Uterus (tissue), 4 donors: ENCODE data around the gene MIS18BP1. TPM values are rescaled to one million over a fixed set of nuclear protein-coding genes. Genes with fewer than 3 reads are reported as not detected.

Experiments
- DNase-seq, 2 donors: peaks; one replicate each; pipeline ENCODE4 v3.0.0-alpha.2; 2019 to 2020
- H3K27ac ChIP-seq, 2 donors: fragments of 200-600 bp; sonication (generic); 1 replicate in 1 of 2; 2 replicates in 1 of 2; pipeline ENCODE4 v1.5.1; 2016 to 2018
- H3K27me3 ChIP-seq, 2 donors: fragments of 200-600 bp; sonication (generic); one replicate each; pipeline ENCODE4 v1.5.1; 2018 to 2019; ENCODE audit warnings: control low read depth in 1 of 2
- H3K36me3 ChIP-seq, 2 donors: fragments of 200-600 bp; sonication (generic); one replicate each; pipeline ENCODE4 v1.5.1; 2019; ENCODE audit warnings: control low read depth in 1 of 2
- H3K4me1 ChIP-seq, 2 donors: fragments of 200-600 bp; sonication (generic); one replicate each; pipeline ENCODE4 v1.5.1; 2018 to 2019; ENCODE audit warnings: control low read depth in 1 of 2
- H3K4me3 ChIP-seq, 2 donors: fragments of 200-600 bp; sonication (generic); 1 replicate in 1 of 2; 2 replicates in 1 of 2; pipeline ENCODE4 v1.5.1; 2018 to 2019; ENCODE audit warnings: mild to moderate bottlenecking in 1 of 2
- H3K9me3 ChIP-seq, 2 donors: fragments of 200-600 bp; sonication (generic); one replicate each; pipeline ENCODE4 v1.5.1; 2019; ENCODE audit warnings: control low read depth in 1 of 2
- CTCF ChIP-seq, 4 experiments: fragments of 200-600 bp in 2 of 4; fragments of 450-650 bp in 2 of 4; sonication (generic) in 2 of 4; IDR thresholded peaks; one replicate each; pipeline ENCODE4 v1.5.1; 2016 to 2019; ENCODE audit warnings: antibody characterized with exemption in 4 of 4, mild to moderate bottlenecking in 2 of 4, moderate library complexity in 1 of 4
- POLR2A ChIP-seq, 2 donors: fragments of 450-650 bp; IDR thresholded peaks; one replicate each; pipeline ENCODE4 v1.6.1; 2016; ENCODE audit warnings: antibody characterized with exemption in 2 of 2, mild to moderate bottlenecking in 1 of 2, moderate library complexity in 1 of 2
- intact Hi-C: fragments of 100-400 bp; cut with DNase I; formaldehyde crosslinking; loops from one replicate; pipeline ENCODE4 v1.15.1; 2023; ENCODE audit warnings: low total_unique reads
- total RNA-seq, 4 donors: library from RNA; depleted of rRNA in 3 of 4; stranded (reverse); fragments of >200 nt in 3 of 4; gene quantifications; one replicate each; pipeline versions ENCODE4 v1.1.0 to v1.2.4, GENCODE V29; 2014 to 2023
- donor health status: DM: yes; HTN: yes; CAD: no.

Gene MIS18BP1
- total RNA-seq, 4 donors from 2014 or later: 8.7 to 73.7 (median 25.8) TPM

GRCh38 chr14:45246691-45247090 is 6.3 kb downstream of the MIS18BP1 start:
- H3K9me3 ChIP-seq: no peaks in the 10 kb centered on the region
- intact Hi-C loops: no loop called here
- DNase-seq: no peak

GRCh38 chr14:45246151-45246550 is 6.9 kb downstream of the MIS18BP1 start:
- Histone ChIP-seq H3K4me3 (no peak overlapping the region), H3K27ac (no peak overlapping the region), H3K27me3 (no peaks in the 10 kb centered on the region), H3K4me1 (no peaks in the 10 kb centered on the region), H3K36me3 (no peaks in the 10 kb centered on the region), H3K9me3 (no peaks in the 10 kb centered on the region)
- TF ChIP-seq POLR2A (IDR thresholded peaks at IDR 0.05) (no peak), CTCF (IDR thresholded peaks at IDR 0.05) (no peak)
- intact Hi-C loops: no loop called here
- no peak for DNase-seq

More at GRCh38 chr14:45246691-45247090, 6.3 kb downstream of the MIS18BP1 start:
- H3K36me3 ChIP-seq: no peaks in the 10 kb centered on the region
- no peaks in the 10 kb centered on the region for H3K4me1 ChIP-seq
- H3K27ac ChIP-seq: no peak overlapping the region
- no peak overlapping the region for H3K4me3 ChIP-seq
- TF ChIP-seq CTCF (IDR thresholded peaks at IDR 0.05): no peak
- no peak for TF ChIP-seq POLR2A (IDR thresholded peaks at IDR 0.05)
- H3K27me3 ChIP-seq: no peaks in the 10 kb centered on the region

GRCh38 chr14:45242706-45243105 is 10.3 kb downstream of the MIS18BP1 start:
- DNase-seq: no peak
- intact Hi-C loops: no loop called here
- Histone ChIP-seq H3K9me3 (no peaks in the 10 kb centered on the region), H3K36me3 (no peaks in the 10 kb centered on the region), H3K4me3 (no peak overlapping the region), H3K4me1 (no peaks in the 10 kb centered on the region), H3K27ac (peak overlapping the region; percentile 25 to 64), H3K27me3 (no peaks in the 10 kb centered on the region)
- TF ChIP-seq POLR2A (IDR thresholded peaks at IDR 0.05) (no peak), CTCF (IDR thresholded peaks at IDR 0.05) (no peak)

GRCh38 chr14:45238988-45239387 is 14.0 kb downstream of the MIS18BP1 start:
- no peak for TF ChIP-seq CTCF (IDR thresholded peaks at IDR 0.05)
- TF ChIP-seq POLR2A (IDR thresholded peaks at IDR 0.05): no peak
- intact Hi-C loops: no loop called here

GRCh38 chr14:45227566-45227965 is 25.4 kb downstream of the MIS18BP1 start:
- H3K4me3 ChIP-seq: no peak overlapping the region
- DNase-seq: no peak
- intact Hi-C loops: no loop called here
- H3K4me1 ChIP-seq: no peaks in the 10 kb centered on the region
- H3K27me3 ChIP-seq: no peaks in the 10 kb centered on the region
- H3K9me3 ChIP-seq: no peaks in the 10 kb centered on the region
- TF ChIP-seq POLR2A (IDR thresholded peaks at IDR 0.05) (no peak), CTCF (IDR thresholded peaks at IDR 0.05) (no peak)
- H3K27ac ChIP-seq: no peak overlapping the region
- no peaks in the 10 kb centered on the region for H3K36me3 ChIP-seq

More at GRCh38 chr14:45238988-45239387, 14.0 kb downstream of the MIS18BP1 start:
- no peak for DNase-seq
- H3K36me3 ChIP-seq: no peaks in the 10 kb centered on the region
- no peak overlapping the region for H3K27ac ChIP-seq
- no peak overlapping the region for H3K4me3 ChIP-seq
- no peaks in the 10 kb centered on the region for H3K27me3 ChIP-seq
- no peaks in the 10 kb centered on the region for H3K4me1 ChIP-seq
- H3K9me3 ChIP-seq: no peaks in the 10 kb centered on the region
